Globus pallidus (tissue), 1 donor: ENCODE results near the gene KMT2D.

Experiments
- DNase-seq: peaks from one replicate; pipeline ENCODE4 v3.0.0-alpha.2; 2015; ENCODE audit warnings: low spot score

The KMT2D gene

GRCh38 chr12:49051777-49052438 lies 8.7 kb downstream of the KMT2D start:
- DNase-seq, result no peak

GRCh38 chr12:49051373-49051764 lies 9.2 kb downstream of the KMT2D start:
- no peak for DNase-seq

- DNase-seq, result no peak
Measured at GRCh38 chr12:49050507-49051372, 9.9 kb downstream of the KMT2D start.

- no peak for DNase-seq
Measured at GRCh38 chr12:49049566-49050224, 10.9 kb downstream of the KMT2D start.

- DNase-seq, result no peak
Measured at GRCh38 chr12:49048953-49049352, 11.6 kb downstream of the KMT2D start.

- DNase-seq, result no peak
Measured at GRCh38 chr12:49046129-49046895, 14.3 kb downstream of the KMT2D start.

- no peak for DNase-seq
Measured at GRCh38 chr12:49044660-49045059, 15.9 kb downstream of the KMT2D start.

- no peak for DNase-seq
Measured at GRCh38 chr12:49043856-49044258, 16.7 kb downstream of the KMT2D start.

- no peak for DNase-seq
Measured at GRCh38 chr12:49043241-49043640, 17.4 kb downstream of the KMT2D start.

GRCh38 chr12:49041881-49042484 lies 18.6 kb downstream of the KMT2D start:
- no peak for DNase-seq

- DNase-seq, result no peak
Measured at GRCh38 chr12:49041036-49041880, 19.3 kb downstream of the KMT2D start.

GRCh38 chr12:49040364-49040855 lies 20.2 kb downstream of the KMT2D start:
- no peak for DNase-seq

- DNase-seq, result no peak
Measured at GRCh38 chr12:49039421-49040363, 20.9 kb downstream of the KMT2D start.

GRCh38 chr12:49038291-49038955 lies 22.2 kb downstream of the KMT2D start:
- DNase-seq, result no peak

- DNase-seq, result no peak
Measured at GRCh38 chr12:49037947-49038237, 22.7 kb downstream of the KMT2D start.

GRCh38 chr12:49037111-49037946 lies 23.3 kb downstream of the KMT2D start:
- DNase-seq, result no peak

- no peak for DNase-seq
Measured at GRCh38 chr12:49036029-49036428, 24.6 kb downstream of the KMT2D start.

GRCh38 chr12:49034286-49034622 lies 26.3 kb downstream of the KMT2D start:
- no peak for DNase-seq
